AG04449 (cell line): ENCODE results near the gene GEMIN5.
A peak's percentile ranks its signal among the peaks of the same experiment; 100 is the strongest.

ENCODE experiments used
- CTCF ChIA-PET: fragments of 350-600 bp; formaldehyde crosslinking; extraction: SDS; loops from one replicate; lab custom pipeline; 2021; ENCODE audit warnings: antibody characterized with exemption; lab: Yijun Ruan, JAX
- POLR2A ChIA-PET: fragments of 400-600, 350-600 bp; formaldehyde crosslinking; extraction: SDS; loops from one replicate; lab custom pipeline; 2020; ENCODE audit warnings: antibody characterized with exemption, inconsistent platforms; lab: Yijun Ruan, JAX
- DNase-seq: peaks from one replicate; pipeline ENCODE4 v3.0.0-alpha.2; 2010; ENCODE audit warnings: low read depth, low spot score
- H3K4me3 ChIP-seq: 2 replicates; pipeline ENCODE4 v1.5.1; 2011; ENCODE audit warnings: low read depth, mild to moderate bottlenecking, control low read depth, low read length
- TF ChIP-seq, protein P1 (sequence below): IDR thresholded peaks from one replicate; pipeline ENCODE4 v1.5.1; 2011; ENCODE audit warnings: mild to moderate bottlenecking, moderate library complexity, low read length, control low read depth, inconsistent platforms; ENCODE audit not compliant: insufficient read depth; ENCODE audit errors: missing control alignments

The GEMIN5 gene

DNA sequence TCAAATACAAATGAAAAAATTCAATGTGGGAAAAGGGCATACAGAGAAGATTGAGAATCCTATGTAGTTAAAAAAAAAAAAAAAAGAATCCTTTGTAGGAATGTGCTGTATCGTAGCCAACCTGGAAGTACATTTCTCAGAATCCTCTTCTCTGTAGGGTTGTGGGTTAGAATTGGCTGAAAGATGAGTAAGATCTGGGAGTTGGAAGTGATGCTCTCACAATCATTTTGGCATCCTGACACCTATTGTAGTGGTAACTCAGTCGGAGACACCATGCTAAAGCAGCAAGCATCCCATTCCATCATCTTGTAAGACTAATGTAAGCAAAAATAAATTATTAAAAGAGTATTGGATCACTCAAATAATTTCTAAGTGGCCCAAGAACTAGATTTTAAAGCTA, 33.5 kb upstream of the GEMIN5 start:
- ChIA-PET POLR2A (no interaction called here), CTCF (interaction anchor here (0.9 to 9.8 kb wide), 17 partner anchors 11 to 1853 kb away, joined by 3 to 123 read pairs (median 6); no protein-coding TSS in a partner anchor)
- DNase-seq: no peak
- TF ChIP-seq, protein P1, sequence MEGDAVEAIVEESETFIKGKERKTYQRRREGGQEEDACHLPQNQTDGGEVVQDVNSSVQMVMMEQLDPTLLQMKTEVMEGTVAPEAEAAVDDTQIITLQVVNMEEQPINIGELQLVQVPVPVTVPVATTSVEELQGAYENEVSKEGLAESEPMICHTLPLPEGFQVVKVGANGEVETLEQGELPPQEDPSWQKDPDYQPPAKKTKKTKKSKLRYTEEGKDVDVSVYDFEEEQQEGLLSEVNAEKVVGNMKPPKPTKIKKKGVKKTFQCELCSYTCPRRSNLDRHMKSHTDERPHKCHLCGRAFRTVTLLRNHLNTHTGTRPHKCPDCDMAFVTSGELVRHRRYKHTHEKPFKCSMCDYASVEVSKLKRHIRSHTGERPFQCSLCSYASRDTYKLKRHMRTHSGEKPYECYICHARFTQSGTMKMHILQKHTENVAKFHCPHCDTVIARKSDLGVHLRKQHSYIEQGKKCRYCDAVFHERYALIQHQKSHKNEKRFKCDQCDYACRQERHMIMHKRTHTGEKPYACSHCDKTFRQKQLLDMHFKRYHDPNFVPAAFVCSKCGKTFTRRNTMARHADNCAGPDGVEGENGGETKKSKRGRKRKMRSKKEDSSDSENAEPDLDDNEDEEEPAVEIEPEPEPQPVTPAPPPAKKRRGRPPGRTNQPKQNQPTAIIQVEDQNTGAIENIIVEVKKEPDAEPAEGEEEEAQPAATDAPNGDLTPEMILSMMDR: no peak
- H3K4me3 ChIP-seq: no peak overlapping the region

DNA sequence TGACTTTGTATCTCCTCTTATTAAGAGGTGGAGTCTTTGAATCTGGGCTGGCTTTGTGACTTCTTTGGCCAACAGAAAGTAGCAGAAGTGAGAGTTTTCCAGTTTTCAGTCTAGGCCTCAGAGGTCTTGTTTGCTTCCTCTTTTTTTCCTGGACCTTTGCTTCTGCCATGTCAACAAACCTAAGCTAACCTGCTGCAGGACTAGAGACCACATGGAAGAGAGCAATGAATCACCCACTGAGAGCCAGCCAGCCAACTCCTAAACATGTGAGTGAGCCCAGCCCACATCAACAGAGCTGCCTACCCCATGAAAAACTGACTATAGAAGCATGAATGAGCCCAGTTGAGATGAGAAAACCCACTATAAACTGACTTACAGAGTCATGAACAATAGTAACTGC, 32.7 kb upstream of the GEMIN5 start:
- CTCF ChIA-PET: interaction anchor here (1.1 to 9.8 kb wide), 7 partner anchors 10 to 1854 kb away, joined by 3 to 123 read pairs (median 15); no protein-coding TSS in a partner anchor
- POLR2A ChIA-PET: no interaction called here
- H3K4me3 ChIP-seq: no peak overlapping the region
- no peak for DNase-seq
- TF ChIP-seq, protein P1: no peak

DNA sequence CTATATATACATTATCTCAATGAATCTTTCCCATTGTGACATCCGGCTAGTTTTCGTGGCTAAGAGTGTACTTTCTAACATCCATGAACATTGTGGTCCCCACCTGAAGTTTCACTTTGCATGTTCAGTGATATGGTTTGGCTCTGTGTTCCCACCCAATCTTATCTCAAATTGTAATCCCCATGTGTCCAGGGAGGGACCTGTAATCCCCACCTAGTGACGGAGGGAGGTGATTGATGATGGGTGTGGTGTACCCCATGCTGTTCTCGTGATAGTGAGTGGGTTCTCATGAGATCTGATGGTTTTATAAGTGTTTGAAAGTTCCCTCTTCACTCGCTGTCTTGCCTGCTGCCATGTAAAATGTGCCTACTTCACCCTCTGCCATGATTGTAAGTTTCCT, 30.9 kb upstream of the GEMIN5 start:
- TF ChIP-seq, protein P1: no peak
- DNase-seq: no peak
- POLR2A ChIA-PET: no interaction called here
- CTCF ChIA-PET: interaction anchor here (1.0 to 9.8 kb wide), 6 partner anchors 9 to 169 kb away, joined by 3 to 56 read pairs (median 6); no protein-coding TSS in a partner anchor
- no peak overlapping the region for H3K4me3 ChIP-seq

DNA sequence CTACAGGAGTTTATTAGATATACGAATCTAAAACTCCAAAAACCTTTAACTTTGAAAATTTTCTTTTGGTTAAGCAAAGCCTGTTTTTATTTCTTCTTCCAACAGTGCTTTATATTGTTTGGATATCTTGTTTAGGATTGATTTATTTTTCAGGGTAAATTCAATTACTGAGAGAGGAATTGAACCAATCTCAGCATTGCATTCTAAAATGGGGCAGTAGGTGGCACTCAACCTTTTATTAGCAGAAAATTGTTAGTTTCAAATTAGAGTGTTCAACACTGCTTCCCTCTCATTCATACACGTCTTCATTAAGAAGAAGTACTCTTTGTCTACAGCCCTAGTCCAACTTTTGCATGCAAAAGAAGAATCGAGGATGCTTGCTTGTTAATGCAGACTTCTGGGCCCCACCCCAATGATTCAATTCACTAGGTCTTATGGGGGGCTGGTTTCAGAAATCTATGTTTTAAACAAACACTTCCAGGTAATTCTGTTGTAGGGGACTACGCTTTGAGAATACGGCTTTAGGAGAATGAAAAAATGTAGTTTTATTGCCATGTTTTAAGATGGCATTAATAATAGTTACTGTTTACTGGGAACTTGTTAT, 29.5 kb upstream of the GEMIN5 start:
- DNase-seq: no peak
- H3K4me3 ChIP-seq: no peak overlapping the region
- TF ChIP-seq, protein P1: peak; percentile 43
- ChIA-PET CTCF (interaction anchor here (0.8 to 9.8 kb wide), 6 partner anchors 8 to 179 kb away, joined by 3 to 56 read pairs (median 6); no protein-coding TSS in a partner anchor), POLR2A (no interaction called here)

DNA sequence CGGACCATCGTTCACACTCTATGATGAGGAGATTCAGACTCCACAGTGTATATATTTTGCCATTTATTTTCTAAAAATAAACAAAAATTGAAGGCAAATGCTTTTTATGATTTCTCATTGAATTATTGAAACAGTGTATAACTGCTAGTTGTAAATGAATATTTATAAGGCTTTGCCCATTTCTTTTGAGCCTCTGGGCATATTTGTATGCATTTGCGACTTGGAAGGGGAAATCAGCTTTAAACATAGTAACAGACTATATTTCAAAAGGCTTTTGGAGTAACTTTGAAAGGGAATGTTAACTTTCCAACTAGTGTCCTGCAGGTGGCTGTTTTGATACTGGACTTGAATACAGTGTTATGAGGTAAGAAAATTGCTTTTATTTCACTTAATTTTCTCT, 28.9 kb upstream of the GEMIN5 start:
- POLR2A ChIA-PET: no interaction called here
- TF ChIP-seq, protein P1: no peak
- CTCF ChIA-PET: interaction anchor here (0.8 to 9.8 kb wide), 5 partner anchors 11 to 180 kb away, joined by 3 to 56 read pairs (median 7); no protein-coding TSS in a partner anchor
- no peak overlapping the region for H3K4me3 ChIP-seq
- DNase-seq: no peak

DNA sequence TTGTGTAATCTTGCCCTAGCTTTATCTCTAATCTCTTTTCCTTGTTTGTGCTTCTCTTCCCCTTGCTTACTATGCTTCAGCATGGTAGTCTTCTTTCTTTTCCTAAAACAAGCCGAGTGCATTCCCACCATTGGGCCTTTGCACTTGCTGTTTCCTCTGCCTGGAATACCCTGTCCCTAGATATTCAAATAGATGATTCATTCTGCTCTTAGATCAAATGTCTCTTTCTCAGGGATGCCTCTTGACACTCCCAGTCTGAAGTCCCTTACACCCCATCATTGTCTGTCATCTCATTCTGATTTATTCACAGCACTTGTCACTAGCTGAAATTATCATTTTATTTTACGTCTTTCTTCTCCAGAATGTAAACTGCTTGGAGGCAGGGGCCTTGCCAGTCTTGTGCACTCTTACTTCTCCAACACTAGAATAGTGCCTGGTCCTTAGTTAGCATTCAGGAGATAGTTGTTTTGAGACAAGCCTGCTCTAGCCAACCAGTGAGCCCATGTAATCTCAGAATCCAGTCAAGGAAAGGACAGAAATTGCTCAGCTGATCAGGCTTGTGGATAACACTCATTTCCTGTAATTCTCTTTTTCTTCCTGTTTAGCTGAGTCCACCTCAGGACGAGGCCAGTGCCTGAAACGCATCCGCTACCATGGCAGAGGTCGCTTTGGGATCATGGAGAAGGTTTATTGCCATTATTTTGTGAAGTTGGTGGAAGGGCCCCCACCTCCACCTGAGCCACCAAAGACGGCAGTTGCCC, 28.2 kb upstream of the GEMIN5 start:
- ChIA-PET CTCF (interaction anchor here (0.8 to 9.8 kb wide), 10 partner anchors 10 to 181 kb away, joined by 3 to 56 read pairs (median 4); no protein-coding TSS in a partner anchor), POLR2A (no interaction called here)
- DNase-seq: no peak
- TF ChIP-seq, protein P1: no peak
- H3K4me3 ChIP-seq: no peak overlapping the region
